Neuron (in vitro differentiated cells): ENCODE measurements around the gene PPIL1.
"Not testable (repeated sequence)": the region's sequence is repeated elsewhere in the genome, so short reads cannot be mapped to it uniquely, and the experiment has no call there.

Experiments used
- H2AFZ ChIP-seq: one replicate; pipeline ENCODE4 v1.6.1; 2013; ENCODE audit warnings: low read depth, mild to moderate bottlenecking, inconsistent platforms, low read length, moderate library complexity
- H3K27me3 ChIP-seq: one replicate; pipeline ENCODE4 v1.6.1; 2013; ENCODE audit warnings: low read length; ENCODE audit not compliant: insufficient read depth
- H3K36me3 ChIP-seq: one replicate; pipeline ENCODE4 v1.6.1; 2013; ENCODE audit warnings: low read length; ENCODE audit not compliant: insufficient read depth
- H3K4me1 ChIP-seq: one replicate; pipeline ENCODE4 v1.6.1; 2013; ENCODE audit warnings: low read length; ENCODE audit not compliant: insufficient read depth
- H3K4me3 ChIP-seq: 2 replicates; pipeline ENCODE4 v1.5.1; 2013; ENCODE audit warnings: mild to moderate bottlenecking, low read length, moderate library complexity
- H3K9me3 ChIP-seq: one replicate; pipeline ENCODE4 v1.6.1; 2013; ENCODE audit warnings: low read length

The PPIL1 gene

DNA sequence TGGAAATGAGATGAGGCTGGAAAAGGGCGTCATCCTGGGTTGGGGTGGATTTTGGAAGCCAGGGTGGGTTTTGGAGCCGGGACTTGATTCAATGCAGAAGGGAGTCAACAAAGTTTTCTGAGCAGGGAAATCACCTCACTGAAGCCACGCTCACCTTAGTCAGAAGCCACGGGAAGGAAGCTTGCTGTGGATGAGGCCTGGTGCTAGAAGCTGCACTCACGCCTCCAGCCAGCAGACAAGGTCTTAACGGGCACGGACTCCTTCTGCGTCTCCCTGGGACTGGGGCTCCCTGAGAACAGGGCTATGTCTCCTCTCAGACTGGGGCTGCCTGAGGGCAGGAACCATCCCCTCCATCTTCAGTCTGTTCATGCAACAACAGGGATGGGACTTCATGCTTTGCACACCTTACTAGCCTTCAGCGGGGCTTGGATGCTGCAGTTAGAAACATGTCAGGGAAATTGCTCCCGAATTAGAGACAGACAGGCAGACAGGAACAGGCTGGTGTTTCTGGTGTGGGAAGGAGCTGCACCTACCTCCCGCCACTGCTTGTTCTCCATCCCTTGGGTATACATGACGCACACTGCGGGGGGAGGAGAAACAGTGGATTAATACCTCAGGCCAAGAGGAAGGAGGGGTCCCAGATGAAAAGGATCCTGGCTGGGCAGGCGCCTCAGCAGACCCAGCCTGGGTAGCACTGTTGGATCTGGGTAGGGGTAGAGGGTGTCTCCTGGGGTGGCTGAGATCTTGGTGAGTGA lies 52.8 kb downstream of the PPIL1 start:
- Histone ChIP-seq H3K4me3 (no peak overlapping the region), H3K9me3 (no peaks in the 10 kb centered on the region), H3K36me3 (no peaks in the 10 kb centered on the region), H2AFZ (no peak overlapping the region), H3K4me1 (peaks cover 21% of the 10 kb centered on the region), H3K27me3 (no peaks in the 10 kb centered on the region)

DNA sequence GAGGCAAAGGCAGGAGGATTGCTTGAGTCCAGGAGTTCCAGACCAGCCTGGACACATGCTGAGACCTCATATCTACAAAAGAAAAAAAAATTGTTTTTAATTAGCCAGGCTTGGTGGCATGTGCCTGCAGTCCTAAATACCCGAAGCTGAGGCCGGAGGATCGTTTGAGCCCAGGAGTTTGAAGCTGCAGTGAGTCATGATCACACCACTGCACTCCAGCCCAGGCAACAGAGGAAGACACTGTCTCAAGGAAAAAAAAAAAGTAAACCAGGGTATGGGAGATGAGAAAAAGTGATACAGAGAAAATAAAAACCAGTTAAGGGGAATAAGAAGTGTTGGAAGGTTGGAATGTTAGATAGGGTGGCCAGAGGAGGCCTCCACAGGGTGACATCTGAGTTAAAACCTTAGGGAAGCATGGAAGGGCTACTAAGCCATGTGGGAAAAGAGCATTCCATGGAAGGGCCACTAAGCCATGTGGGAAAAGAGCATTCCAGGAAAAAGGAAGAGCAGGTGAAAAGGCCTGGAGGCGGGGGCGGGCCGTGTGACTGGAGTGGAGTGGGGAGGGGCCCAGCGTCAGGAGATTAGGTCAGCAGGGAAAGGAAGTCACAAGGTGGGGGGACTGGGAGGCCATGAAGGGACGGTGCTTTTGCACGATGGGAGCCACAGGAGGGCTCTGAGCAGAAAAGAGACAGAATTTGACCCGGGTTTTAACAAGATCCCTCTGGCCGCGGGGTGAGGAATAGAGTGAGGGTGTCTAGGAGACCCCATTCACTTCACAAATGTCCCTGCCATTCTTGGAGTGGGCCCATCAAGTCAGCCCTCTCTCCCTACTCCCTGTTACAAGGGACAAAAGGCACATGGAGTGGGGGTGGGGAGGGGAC lies 53.7 kb downstream of the PPIL1 start:
- Histone ChIP-seq H2AFZ (no peak overlapping the region), H3K36me3 (no peaks in the 10 kb centered on the region), H3K4me3 (no peak overlapping the region), H3K27me3 (no peaks in the 10 kb centered on the region), H3K4me1 (peaks cover 21% of the 10 kb centered on the region), H3K9me3 (no peaks in the 10 kb centered on the region)

DNA sequence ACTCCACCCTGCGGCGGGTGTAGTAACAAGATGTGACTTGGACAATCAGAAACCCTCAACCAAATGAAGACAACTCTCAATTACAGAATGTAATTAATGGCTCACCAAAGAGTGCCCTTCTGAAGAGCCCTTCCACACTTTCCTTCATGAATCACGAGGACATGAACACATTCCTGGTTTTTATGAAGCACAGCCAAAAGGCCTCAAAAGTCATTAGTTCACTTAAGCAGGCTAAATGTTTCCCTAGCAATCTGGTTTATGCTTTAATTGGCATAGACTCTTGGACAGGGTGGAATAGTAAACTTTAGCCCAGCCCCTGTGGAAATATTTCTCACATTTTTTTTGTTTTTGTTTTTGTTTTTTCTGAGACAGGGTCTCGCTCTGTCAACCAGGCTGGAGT lies 55.8 kb downstream of the PPIL1 start:
- Histone ChIP-seq H3K36me3 (no peaks in the 10 kb centered on the region), H2AFZ (no peak overlapping the region), H3K4me3 (no peak overlapping the region), H3K4me1 (peaks cover 21% of the 10 kb centered on the region), H3K9me3 (no peaks in the 10 kb centered on the region), H3K27me3 (no peaks in the 10 kb centered on the region)

DNA sequence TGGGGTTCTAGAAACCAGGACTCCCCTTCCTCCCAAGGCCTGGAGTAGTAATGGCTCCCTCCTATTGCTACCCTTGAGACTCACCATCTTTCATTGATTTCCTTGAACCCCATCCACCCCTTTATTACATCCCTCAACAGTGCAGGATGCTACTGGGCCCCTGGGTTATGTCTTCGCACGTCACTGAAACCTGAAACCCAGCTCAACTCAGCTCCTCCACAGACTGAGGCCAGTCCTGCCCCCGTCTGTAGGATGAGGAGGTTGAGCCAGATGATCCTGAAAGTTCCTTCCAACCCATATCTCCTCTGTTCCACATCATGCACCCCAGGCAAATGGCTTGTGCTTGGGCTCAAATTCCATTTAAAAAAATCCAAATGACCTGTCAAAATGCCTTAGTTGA lies 56.8 kb downstream of the PPIL1 start:
- Histone ChIP-seq H3K36me3 (no peaks in the 10 kb centered on the region), H2AFZ (no peak overlapping the region), H3K4me3 (no peak overlapping the region), H3K9me3 (no peaks in the 10 kb centered on the region), H3K27me3 (no peaks in the 10 kb centered on the region), H3K4me1 (peaks cover 13% of the 10 kb centered on the region)

DNA sequence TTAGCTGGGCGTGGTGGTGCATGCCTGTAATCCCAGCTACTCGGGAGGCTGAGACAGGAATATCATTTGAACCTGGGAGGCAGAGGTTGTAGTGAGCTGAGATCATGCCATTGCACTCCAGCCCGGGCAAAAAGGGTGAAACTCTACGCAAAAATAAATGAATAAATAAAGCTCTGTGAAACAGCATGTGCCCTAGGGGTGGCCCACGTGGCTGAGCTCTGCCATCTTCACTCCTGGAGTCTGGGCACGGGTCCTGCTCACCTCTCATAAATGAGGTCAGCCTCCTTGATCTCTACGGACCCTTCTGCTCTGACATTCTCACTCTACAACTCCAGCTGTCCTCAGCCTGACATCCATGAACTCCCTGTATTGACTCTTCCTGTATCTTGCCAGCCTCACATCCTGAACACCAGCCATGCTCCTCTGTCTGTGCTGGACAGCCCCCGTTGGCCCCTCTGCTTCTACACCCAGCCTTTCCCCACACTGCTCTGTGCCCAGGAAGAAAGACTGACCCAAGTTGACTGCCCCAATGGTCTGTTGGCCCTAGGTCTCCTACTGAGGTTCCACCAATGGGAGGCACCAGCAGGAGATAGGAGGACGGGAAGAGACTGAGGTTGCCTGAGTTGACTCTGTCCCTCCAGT lies 57.3 kb downstream of the PPIL1 start:
- H3K4me3 ChIP-seq, result no peak overlapping the region
- H3K4me1 ChIP-seq, result peaks cover 9% of the 10 kb centered on the region
- no peak overlapping the region for H2AFZ ChIP-seq
- H3K27me3 ChIP-seq, result no peaks in the 10 kb centered on the region
- H3K9me3 ChIP-seq, result no peaks in the 10 kb centered on the region
- H3K36me3 ChIP-seq, result no peaks in the 10 kb centered on the region

DNA sequence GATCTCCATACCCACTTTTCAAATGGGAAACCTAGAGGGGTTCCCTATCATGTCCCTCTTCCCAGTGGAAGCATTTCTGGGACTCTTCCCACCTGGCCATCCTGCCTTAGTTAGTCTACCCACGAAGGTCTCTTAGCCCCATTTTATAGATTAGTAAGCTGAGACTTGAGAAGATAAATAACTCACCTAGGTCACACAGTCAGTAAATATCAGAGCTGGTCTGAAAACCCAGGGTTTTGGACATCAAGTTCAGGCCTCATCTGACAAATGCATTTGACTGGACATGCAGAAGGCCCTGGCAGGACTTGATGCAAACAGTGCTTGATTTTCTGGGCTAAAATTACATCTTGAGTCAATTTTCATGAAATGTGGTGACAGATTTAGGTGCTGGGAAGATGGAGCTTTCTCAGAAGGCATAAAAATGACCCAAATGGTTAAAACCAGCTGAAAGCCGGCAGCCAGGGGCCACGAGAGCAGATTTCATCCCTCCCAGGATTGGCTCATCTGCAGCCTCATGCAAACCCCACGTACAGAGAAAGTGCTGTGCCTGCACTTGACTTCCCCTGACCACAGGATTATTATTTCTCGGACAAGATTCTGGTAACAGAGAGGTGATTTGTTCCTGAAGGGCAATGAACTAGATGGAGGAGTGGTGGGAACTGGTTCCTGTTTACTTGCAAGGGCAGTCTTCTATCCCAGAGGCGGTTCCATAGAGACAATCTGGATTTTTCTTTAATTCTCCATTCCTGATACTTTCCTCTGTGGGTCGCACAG lies 58.5 kb downstream of the PPIL1 start:
- Histone ChIP-seq H3K4me3 (no peak overlapping the region), H3K9me3 (no peaks in the 10 kb centered on the region), H3K4me1 (peaks cover 7% of the 10 kb centered on the region), H3K36me3 (no peaks in the 10 kb centered on the region), H2AFZ (no peak overlapping the region), H3K27me3 (no peaks in the 10 kb centered on the region)

DNA sequence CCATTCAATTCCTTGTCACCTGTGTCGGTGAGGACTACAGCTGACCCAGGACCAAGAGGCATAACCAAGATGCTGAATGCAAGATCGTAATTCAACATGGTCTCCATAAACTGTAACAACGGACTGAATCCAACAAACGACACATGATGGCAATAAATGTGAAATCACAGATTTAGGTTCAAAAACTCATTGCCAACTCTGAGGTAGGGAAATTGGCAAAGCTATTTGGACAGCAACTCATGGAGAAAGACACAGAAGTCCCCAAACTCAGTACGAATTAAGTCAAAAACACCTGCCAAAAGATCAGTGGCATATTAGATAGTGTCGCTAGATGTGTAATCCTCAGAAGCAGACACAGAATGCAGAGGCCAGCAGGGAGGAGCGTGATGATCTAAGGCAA lies 60.4 kb downstream of the PPIL1 start:
- no peak overlapping the region for H3K4me3 ChIP-seq
- no peak overlapping the region for H2AFZ ChIP-seq
- H3K9me3 ChIP-seq, result no peaks in the 10 kb centered on the region
- H3K36me3 ChIP-seq, result no peaks in the 10 kb centered on the region
- no peaks in the 10 kb centered on the region for H3K27me3 ChIP-seq
- no peaks in the 10 kb centered on the region for H3K4me1 ChIP-seq

DNA sequence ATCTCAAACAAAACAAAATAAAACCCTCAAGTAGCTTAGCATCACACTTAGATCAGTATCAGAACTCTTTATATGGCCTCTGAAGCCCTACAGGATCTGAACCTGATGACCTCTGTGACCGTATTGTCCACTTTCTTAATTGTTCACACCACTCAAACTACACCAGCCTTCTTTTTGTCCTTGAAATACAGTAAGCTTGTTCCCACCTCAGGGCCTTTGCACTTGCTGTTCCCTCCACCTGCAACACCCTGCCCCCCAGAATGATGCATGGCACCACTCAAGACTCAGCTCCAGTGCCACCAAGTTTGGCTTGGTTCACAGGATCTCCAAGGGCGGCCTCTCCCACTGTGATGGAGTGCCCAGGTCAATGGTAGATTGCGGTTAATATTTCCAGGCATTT lies 61.1 kb downstream of the PPIL1 start:
- Histone ChIP-seq H2AFZ (no peak overlapping the region), H3K27me3 (no peaks in the 10 kb centered on the region), H3K4me3 (no peak overlapping the region), H3K9me3 (no peaks in the 10 kb centered on the region), H3K4me1 (no peaks in the 10 kb centered on the region), H3K36me3 (no peaks in the 10 kb centered on the region)

DNA sequence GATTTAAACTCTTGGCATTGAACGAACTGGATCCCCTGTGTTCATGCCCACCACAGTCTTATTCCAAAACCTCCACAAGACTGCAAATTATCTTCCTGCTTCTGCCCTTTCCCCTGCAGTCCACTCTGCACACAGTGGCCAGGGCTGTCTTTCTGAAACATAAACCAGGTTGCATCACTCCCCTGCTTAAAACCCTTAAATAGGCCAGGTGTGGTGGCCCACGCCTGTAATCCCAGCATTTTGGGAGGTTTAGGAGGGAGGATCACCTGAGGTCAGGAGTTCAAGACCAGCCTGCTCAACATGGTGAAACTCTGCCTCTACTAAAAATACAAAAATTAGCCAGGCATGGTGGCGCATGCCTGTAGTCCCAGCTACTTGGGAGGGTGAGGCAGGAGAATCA lies 61.6 kb downstream of the PPIL1 start:
- not testable (repeated sequence) for H3K4me1 ChIP-seq, H3K27me3 ChIP-seq, H2AFZ ChIP-seq, H3K9me3 ChIP-seq, H3K4me3 ChIP-seq, H3K36me3 ChIP-seq

DNA sequence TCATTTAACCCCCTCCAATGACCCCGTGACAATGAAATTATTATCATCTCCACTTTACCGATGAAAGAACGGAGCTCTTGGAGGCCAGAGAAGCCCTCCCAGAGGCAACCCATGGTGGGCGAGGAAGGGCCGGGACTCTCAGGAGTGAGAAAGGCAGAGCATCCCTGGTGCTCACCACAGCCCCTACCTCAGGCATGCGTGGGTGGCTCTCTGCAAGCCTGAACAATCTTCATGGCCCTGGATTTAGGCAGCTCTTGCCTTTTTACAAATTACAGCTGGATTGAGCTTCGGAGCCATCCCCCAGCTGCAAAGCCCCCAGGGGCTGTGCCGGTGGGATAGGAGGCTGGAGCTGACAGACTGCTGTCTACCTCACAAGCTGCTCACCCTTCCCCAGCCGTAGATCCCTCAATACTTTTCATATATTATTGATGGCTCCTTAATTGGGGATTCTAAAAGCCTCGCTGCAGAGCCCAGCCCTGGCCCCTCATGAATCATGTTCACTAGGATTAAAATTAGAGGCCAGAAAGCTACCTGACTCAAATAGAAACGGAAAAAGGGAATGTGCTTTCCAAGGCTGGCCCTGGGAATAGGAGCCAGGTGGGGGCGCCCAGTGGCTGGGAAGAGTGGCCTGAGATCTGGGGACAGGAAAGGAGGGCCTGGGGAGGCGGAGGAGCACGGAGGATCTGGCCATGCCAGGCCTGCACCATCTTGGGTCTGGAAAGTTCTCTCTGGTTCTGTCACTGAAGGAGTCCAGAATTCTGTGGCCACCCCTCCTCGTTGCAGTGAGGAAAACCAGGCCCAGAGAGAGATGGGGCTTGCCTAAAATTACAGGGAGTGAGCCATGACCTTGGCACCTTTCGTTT lies 64.4 kb downstream of the PPIL1 start:
- Histone ChIP-seq H3K9me3 (no peaks in the 10 kb centered on the region), H3K36me3 (no peaks in the 10 kb centered on the region), H3K4me3 (no peak overlapping the region), H3K4me1 (peaks cover 12% of the 10 kb centered on the region), H3K27me3 (no peaks in the 10 kb centered on the region), H2AFZ (no peak overlapping the region)

DNA sequence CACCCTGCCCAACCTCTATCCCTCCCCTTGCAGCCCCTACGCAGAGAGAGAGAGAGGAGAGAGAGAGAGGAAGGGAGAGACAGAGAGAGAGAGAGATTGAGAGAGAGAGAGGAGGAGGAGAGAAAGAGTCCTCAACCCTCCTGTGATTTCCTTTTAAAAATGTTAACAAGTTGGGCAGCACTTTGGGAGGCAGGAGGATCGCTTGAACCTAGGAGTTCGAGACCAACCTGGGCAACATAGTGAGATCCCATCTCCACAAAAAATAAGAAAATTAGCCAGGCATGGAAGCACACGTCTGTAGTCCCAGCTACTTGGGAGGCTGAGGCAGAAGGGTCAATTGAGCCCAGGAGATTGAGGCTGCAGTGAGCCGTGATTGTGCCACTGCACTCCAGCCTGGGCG lies 65.4 kb downstream of the PPIL1 start:
- Histone ChIP-seq H3K9me3 (no peaks in the 10 kb centered on the region), H3K4me1 (peaks cover 23% of the 10 kb centered on the region), H2AFZ (no peak overlapping the region), H3K4me3 (no peak overlapping the region), H3K36me3 (no peaks in the 10 kb centered on the region), H3K27me3 (no peaks in the 10 kb centered on the region)

DNA sequence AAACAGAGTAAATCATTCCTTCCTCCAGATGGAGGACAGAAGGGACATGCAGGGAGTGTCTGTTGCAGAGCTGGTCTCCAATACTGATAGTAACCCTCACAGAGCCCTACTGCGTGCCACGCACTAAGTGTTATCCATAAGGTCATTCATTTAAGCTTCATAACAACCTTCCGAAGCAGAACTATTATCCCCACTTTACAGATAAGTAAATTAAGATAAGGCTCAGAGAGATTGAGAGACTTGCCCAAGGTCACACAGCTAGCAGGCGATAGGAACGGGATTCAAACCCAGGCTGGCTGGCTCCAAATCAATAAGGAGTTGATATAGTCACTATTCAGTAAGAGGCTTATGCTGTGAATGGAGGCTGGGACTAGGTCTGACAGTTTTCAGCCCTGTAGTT lies 66.0 kb downstream of the PPIL1 start:
- no peak overlapping the region for H3K4me3 ChIP-seq
- H3K36me3 ChIP-seq, result no peaks in the 10 kb centered on the region
- H2AFZ ChIP-seq, result no peak overlapping the region
- H3K9me3 ChIP-seq, result no peaks in the 10 kb centered on the region
- peaks cover 24% of the 10 kb centered on the region for H3K4me1 ChIP-seq
- H3K27me3 ChIP-seq, result no peaks in the 10 kb centered on the region
